GM12878 (cell line): ENCODE results near the gene ANKRD28. TPM values are rescaled to one million over a fixed set of nuclear protein-coding genes. Genes with fewer than 3 reads are reported as not detected.

Source experiments
- BACH1 ChIP-seq: fragments of 450-650 bp; IDR thresholded peaks from 2 replicates; pipeline ENCODE4 v1.6.1; 2017; ENCODE audit warnings: mild to moderate bottlenecking, borderline replicate concordance
- BCL11A ChIP-seq: IDR thresholded peaks from 2 replicates; pipeline ENCODE4 v1.6.1; 2011; ENCODE audit warnings: low read depth, low read length
- BCL3 ChIP-seq: IDR thresholded peaks from 2 replicates; pipeline ENCODE4 v1.6.1; 2011; ENCODE audit warnings: borderline replicate concordance, low read depth, mild to moderate bottlenecking, moderate library complexity, low read length; ENCODE audit not compliant: insufficient read depth, poor library complexity, severe bottlenecking
- CBX5 ChIP-seq: sonication (generic); IDR thresholded peaks from 2 replicates; pipeline ENCODE4 v1.6.1; 2016; ENCODE audit warnings: low read depth, moderate library complexity, mild to moderate bottlenecking, inconsistent platforms
- CHD1 ChIP-seq: IDR thresholded peaks from 2 replicates; pipeline ENCODE4 v1.6.1; 2012; ENCODE audit warnings: low read depth, low read length, improper control_type of control experiment
- ESRRA ChIP-seq: IDR thresholded peaks from 2 replicates; pipeline ENCODE4 v1.6.1; 2012; ENCODE audit warnings: mild to moderate bottlenecking, low read length, improper control_type of control experiment
- FOS ChIP-seq: IDR thresholded peaks from 3 replicates; pipeline ENCODE4 v1.6.1; 2011; ENCODE audit warnings: borderline replicate concordance; ENCODE audit not compliant: insufficient read length; ENCODE audit errors: extremely low read depth
- FOXM1 ChIP-seq: IDR thresholded peaks from 2 replicates; pipeline ENCODE4 v1.6.1; 2012; ENCODE audit warnings: low read depth, mild to moderate bottlenecking, inconsistent platforms, low read length, moderate library complexity
- HDAC6 ChIP-seq: fragments of 200-600 bp; sonication (generic); IDR thresholded peaks from one replicate; pipeline ENCODE4 v1.8.0; 2017; ENCODE audit warnings: antibody characterized with exemption; ENCODE audit not compliant: unreplicated experiment
- MTA2 ChIP-seq: fragments of 450-650 bp; IDR thresholded peaks from 2 replicates; pipeline ENCODE4 v1.6.1; 2016; ENCODE audit warnings: low read depth, mild to moderate bottlenecking, moderate library complexity
- MYB ChIP-seq: fragments of 150-350 bp; IDR thresholded peaks from 2 replicates; pipeline ENCODE4 v1.6.1; 2014; ENCODE audit warnings: mild to moderate bottlenecking, low read depth, low read length, borderline replicate concordance
- NFXL1 ChIP-seq: fragments of 450-650 bp; IDR thresholded peaks from 2 replicates; pipeline ENCODE4 v1.6.1; 2017; ENCODE audit warnings: antibody characterized with exemption, mild to moderate bottlenecking, borderline replicate concordance
- RAD51 ChIP-seq: fragments of 450-650 bp; IDR thresholded peaks from 2 replicates; pipeline ENCODE4 v1.6.1; 2016; ENCODE audit warnings: moderate library complexity, mild to moderate bottlenecking, inconsistent platforms
- RB1 ChIP-seq: fragments of 450-650 bp; formaldehyde crosslinking; IDR thresholded peaks from 2 replicates; pipeline ENCODE4 v1.6.1; 2017; ENCODE audit warnings: mild to moderate bottlenecking, borderline replicate concordance
- RCOR1 ChIP-seq: conservative IDR thresholded peaks from 2 replicates; pipeline ENCODE4 v1.6.1; 2012; ENCODE audit warnings: low read depth, low read length, improper control_type of control experiment
- SIN3A ChIP-seq: IDR thresholded peaks from 2 replicates; pipeline ENCODE4 v1.6.1; 2012; ENCODE audit warnings: low read depth, low read length, improper control_type of control experiment
- SMAD5 ChIP-seq: IDR thresholded peaks from 2 replicates; pipeline ENCODE4 v1.6.1; 2016; ENCODE audit warnings: antibody characterized with exemption, low read depth
- SREBF1 ChIP-seq: IDR thresholded peaks from 2 replicates; pipeline ENCODE4 v1.6.1; 2012; ENCODE audit warnings: mild to moderate bottlenecking, low read length
- SRF ChIP-seq, 2 experiments: IDR thresholded peaks; 2 replicates each; pipeline ENCODE4 v1.6.1; 2011; ENCODE audit warnings: low read depth in 2 of 2, low read length in 2 of 2, mild to moderate bottlenecking in 1 of 2, moderate library complexity in 1 of 2
- TBL1XR1 ChIP-seq: IDR thresholded peaks from 2 replicates; pipeline ENCODE4 v1.6.1; 2012; ENCODE audit warnings: low read depth, low read length, improper control_type of control experiment
- ZBED1 ChIP-seq: IDR thresholded peaks from 2 replicates; pipeline ENCODE4 v1.6.1; 2016; ENCODE audit warnings: borderline replicate concordance
- ZBTB11 ChIP-seq: fragments of 450-650 bp; formaldehyde crosslinking; IDR thresholded peaks from 2 replicates; pipeline ENCODE4 v1.5.0; 2022; ENCODE audit warnings: mild to moderate bottlenecking, missing genetic modification characterization
- ZBTB33 ChIP-seq: fragments of 450-650 bp; IDR thresholded peaks from 2 replicates; pipeline ENCODE4 v1.6.1; 2017; ENCODE audit warnings: mild to moderate bottlenecking
- polyA plus RNA-seq, 11 experiments: library from polyadenylated mRNA; depleted of rRNA in 4 of 11; unstranded in 6 of 11; stranded (reverse) in 5 of 11; fragments of >200 nt; fragmentation: Nextera tagmentation in 4 of 11; fragmentation: Illumina TruSeq in 1 of 11; extraction: Ambion mirVana in 4 of 11; extraction: Trizol in 1 of 11; gene quantifications; 1 replicate in 1 of 11; 2 replicates in 10 of 11; pipeline versions ENCODE4 v1.2.1 to v1.2.3, GENCODE V29; 2011 to 2016; ENCODE audit warnings: inconsistent platforms in 2 of 11, missing spikeins in 2 of 11, low read depth in 1 of 11
- total RNA-seq, 4 experiments: library from RNA; depleted of rRNA in 3 of 4; stranded (reverse); fragments of >200 nt in 3 of 4; fragmentation: Illumina TruSeq in 1 of 4; extraction: Trizol in 1 of 4; gene quantifications; 2 replicates each; pipeline versions ENCODE4 v1.2.1 to v1.2.3, GENCODE V29; 2013 to 2021

The ANKRD28 gene
- total and polyA plus RNA-seq, 10 of the 15 experiments (the other 5 are each of a cell fraction or from before 2014, with no cell fraction given), result 11.2 to 105 (median 38.3) TPM

DNA sequence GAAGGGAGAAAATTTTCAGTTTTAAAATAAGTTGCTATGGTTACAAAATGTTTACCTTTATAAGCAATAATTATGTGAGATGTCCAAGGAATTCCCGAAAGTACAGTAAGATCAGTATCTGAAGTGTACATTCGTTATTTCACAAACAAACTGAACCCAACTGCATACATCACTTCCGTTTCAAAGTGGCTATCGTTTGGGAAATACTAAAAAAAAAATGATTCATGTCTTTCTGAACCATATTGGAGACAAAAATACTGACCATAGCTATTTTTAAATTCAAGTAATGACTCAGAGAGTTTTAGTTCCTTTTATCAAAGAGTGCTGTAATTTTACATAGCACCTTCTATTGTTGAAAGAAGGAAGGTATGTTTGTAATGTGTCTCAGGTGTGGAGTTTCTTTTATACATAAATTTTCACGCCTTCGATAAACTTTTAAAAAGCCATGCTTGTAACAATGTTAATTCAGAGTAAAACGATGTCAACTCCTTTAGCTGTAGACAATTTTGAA, 8.0 kb upstream of the ANKRD28 start (continued):
- no peak for TF ChIP-seq ESRRA
- TF ChIP-seq RB1, result no peak
- TF ChIP-seq RCOR1, result no peak
- peak; percentile 98 for TF ChIP-seq ZBED1
- TF ChIP-seq CHD1, result no peak
- no peak for TF ChIP-seq RAD51
- TF ChIP-seq SMAD5, result no peak
- no peak for TF ChIP-seq NFXL1
- TF ChIP-seq SREBF1, result 0 out of 2 replicates have a peak, but pooled peaks have one; percentile 38
- TF ChIP-seq BCL11A, result peak; percentile 88
- TF ChIP-seq FOS, result no peak
- TF ChIP-seq BCL3, result peak; percentile 84
- TF ChIP-seq HDAC6, result no peak
- no peak for TF ChIP-seq ZBTB11
- TF ChIP-seq MYB, result peak; percentile 80
- TF ChIP-seq FOXM1, result peak; percentile 100
- TF ChIP-seq SRF (IDR thresholded peaks at IDR 0.05; ENCODE audit: low read depth in 2 of 2, low read length in 2 of 2), result no peak
- peak; percentile 98 for TF ChIP-seq TBL1XR1
- TF ChIP-seq BACH1, result peak; percentile 27; the same call in 1 of the 2 replicates
- peak; percentile 83; the same call in 1 of the 2 replicates for TF ChIP-seq CBX5
- 0 out of 2 replicates have a peak, but pooled peaks have one; percentile 61 for TF ChIP-seq ZBTB33
- no peak for TF ChIP-seq SIN3A
- TF ChIP-seq MTA2, result peak; percentile 98
